GM19452 (cell line): ENCODE data around the gene KPTN.
A peak's percentile ranks its signal among the peaks of the same experiment; 100 is the strongest.

Experiments used
- ATAC-seq: cut with Tn5 transposase; IDR thresholded peaks from one replicate; pipeline ENCODE4 v1.9.1; 2021; ENCODE audit not compliant: unreplicated experiment

The KPTN gene

GRCh38 chr19:47483800-47484690, at the start of gene KPTN:
KPTN (minus strand) TSS chr19:47484219; CDS start chr19:47484160, 59 bp downstream.
- peak; percentile 70 for ATAC-seq

GRCh38 chr19:47531640-47532387, 47.8 kb upstream of the KPTN start:
- no peak for ATAC-seq

DNA sequence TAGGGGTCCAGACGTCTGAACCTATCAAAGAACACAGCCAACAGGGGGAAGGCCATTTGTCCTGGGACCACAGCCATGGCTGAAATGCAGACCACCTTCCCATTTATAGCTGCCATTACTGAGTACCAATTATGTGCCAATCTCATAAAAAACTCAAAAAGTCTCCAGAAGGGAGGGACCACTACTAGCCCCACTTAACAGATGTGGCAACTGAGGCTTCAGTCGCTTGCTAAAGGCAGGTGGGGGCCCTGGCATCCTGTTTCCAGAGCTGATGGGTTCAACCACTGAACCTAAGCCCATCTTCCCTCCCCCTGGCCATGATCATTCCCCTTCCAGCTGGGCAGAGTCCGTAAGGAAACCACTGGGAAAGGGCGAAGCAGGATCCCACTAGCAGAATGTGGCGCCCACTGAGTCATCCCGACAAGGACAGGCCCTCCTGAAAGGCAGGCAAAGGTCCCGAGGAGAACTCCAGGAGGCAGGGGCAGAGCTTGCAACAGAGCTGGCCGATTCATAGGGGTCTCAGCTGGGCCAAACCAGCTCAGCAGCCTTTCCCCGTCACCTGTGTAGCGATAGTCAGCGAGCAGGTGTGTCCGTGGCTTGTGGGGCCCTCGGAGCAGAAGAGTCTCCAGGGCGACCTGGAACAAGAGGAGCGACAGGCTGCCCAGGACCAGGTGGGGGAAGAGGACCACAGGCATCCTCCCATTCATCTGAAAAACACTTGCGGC, 45.2 kb upstream of the KPTN start:
- ATAC-seq = no peak

GRCh38 chr19:47526798-47527197, 42.8 kb upstream of the KPTN start:
- no peak for ATAC-seq

GRCh38 chr19:47523473-47523872, 39.5 kb upstream of the KPTN start:
- no peak for ATAC-seq

DNA sequence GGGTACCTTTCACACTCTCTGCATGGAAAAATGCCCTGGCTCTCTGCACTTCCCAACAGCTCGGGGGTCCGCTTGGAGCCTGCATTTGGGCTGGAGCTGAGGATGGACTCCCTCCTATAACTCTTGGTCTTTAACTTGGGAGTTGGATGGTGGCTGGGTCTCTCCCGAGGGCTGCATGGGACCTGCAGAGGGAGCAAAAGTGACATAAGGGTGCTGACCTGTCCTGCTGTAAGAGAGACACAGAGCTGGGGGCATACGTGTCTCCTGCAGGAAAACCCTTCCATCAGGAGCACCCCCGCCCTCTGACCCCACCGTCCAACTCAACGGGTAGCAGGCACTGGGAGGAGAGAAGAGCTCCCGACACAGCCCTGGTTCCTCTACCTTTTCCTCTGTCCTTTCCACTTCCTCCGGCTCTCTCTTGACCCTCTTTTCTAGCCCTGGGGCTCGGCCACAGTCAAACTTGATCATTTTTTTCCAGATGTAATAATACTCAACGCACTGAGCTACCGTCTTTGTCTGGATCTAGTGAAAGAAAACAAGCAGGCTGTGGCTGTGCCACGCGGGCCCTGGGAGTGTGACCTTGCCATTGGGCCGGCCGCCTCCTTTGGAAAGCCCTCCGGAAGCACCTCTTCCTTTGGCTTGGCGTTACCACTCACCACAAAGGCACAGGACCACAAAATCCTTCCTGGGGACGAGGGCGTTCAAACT, 37.6 kb upstream of the KPTN start:
- no peak for ATAC-seq

- no peak for ATAC-seq
Measured at GRCh38 chr19:47520839-47521238, 36.8 kb upstream of the KPTN start.

- ATAC-seq = no peak
Measured at GRCh38 chr19:47520343-47520806, 36.4 kb upstream of the KPTN start.

DNA sequence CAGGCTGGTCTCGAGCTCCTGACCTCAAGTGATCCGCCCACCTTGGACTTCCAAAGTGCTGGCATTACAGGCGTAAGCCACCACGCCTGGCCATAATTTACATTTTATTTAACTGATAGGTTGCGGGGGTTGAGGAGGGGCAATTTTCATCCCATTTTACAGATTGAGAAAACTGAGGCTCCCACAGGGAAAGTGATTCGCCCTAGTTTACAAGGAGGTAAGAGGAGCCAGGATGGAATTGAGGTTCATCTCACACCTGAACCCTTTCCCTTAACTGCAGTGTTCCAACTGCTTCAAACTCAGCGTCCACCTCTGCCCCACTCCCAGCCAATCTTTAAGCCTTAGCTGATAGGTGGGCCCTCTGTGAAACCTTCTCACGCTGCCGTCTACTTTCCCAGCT, 34.8 kb upstream of the KPTN start:
- no peak for ATAC-seq

DNA sequence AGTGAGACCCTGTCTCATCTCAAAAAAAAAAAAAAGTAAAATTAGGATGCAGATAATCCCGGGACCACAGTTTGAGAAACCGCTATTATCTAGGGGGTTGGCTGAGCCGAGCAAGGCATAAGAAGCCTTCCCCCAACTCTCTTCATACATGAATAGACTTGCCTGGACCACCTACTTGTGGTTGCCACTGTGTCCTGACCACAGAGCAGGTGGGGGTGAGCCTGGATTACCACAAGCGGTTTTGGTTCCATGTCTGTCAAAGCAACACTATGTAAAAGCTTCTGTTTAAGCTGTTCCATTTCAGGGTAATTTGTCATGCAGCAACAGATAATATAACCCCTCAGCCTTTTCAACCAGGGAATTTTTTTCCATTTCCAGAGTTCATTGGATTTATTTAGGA, 34.1 kb upstream of the KPTN start:
- no peak for ATAC-seq

GRCh38 chr19:47514869-47515588, 31.0 kb upstream of the KPTN start, which contains the start of gene NAPA:
NAPA (minus strand) TSS chr19:47515063; CDS start chr19:47514940, 123 bp downstream.
- peak; percentile 80 for ATAC-seq

DNA sequence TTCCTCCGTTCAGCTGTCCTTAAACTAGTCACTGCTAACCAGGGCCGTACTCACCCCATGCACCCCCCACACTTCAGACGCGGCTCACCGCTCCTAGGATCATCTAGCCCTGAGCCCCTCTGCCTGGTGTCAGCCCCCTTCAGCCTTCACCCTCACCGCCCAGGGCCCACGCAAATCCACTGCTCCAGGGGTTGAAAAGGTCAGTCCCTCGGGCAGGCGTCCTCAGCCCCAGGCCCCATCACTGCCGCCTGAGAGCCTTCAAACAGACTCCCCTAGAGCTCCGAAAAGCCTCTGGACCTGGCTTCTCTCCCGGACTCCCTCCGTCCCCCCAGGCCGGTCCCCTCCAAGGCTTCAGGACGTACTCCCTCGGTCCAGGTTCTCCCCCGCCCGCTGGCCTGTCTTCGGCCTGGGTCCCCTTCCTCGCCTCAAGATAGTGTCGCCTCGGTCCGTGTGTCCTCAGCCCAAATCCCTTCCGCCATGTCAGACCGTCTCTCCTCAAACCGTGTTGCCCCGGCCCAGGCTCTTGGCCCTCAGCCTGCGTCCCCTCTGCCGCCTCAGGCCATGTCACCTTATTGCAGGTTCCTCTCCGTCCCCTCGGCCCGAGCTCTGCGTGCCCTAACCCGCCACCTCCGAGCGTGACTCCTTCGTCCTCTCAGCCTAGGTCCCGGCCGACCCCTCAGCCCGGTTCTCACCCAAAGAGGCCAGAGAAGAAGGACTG, 30.3 kb upstream of the KPTN start:
- ATAC-seq = no peak

GRCh38 chr19:47512948-47513319, 28.9 kb upstream of the KPTN start:
- ATAC-seq = no peak

GRCh38 chr19:47512183-47512947, 28.3 kb upstream of the KPTN start:
- ATAC-seq = no peak

GRCh38 chr19:47511681-47512080, 27.7 kb upstream of the KPTN start:
- ATAC-seq = no peak

- ATAC-seq = no peak
Measured at GRCh38 chr19:47511128-47511517, 27.1 kb upstream of the KPTN start.

- no peak for ATAC-seq
Measured at GRCh38 chr19:47510516-47511127, 26.6 kb upstream of the KPTN start.

DNA sequence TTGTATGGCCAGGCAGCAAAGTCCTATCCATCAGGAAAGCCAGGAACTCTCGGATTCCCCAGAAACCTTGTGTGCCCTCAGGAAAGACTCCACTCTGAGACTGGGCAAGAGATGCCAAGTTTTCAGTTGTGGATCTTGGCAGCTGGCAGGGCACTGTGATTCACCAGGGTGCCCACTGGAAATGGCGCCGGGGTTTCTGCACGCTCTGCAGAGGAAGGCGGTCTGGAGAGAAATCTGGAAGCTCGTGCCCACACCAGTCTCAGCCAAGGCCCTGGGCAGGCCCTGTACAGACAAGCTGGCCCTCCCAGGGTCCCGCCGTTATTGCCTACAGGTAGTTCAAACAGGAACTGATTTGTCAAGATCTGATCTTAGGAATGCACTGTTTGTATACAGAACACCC, 26.0 kb upstream of the KPTN start:
- no peak for ATAC-seq
